NCI-H510A treated with DMSO at 0.1 percent for 48 hours (cell line): Measurements from ENCODE around the gene MICB.
"Not testable (repeated sequence)": the region's sequence is repeated elsewhere in the genome, so short reads cannot be mapped to it uniquely, and the experiment has no call there.

Source experiments
- DNase-seq: peaks from one replicate; lab custom pipeline; 2025; lab: John Stamatoyannopoulos, UW

The MICB gene

GRCh38 chr6:31497531-31498476 is at the start of gene MICB:
MICB (plus strand) TSS chr6:31498145; CDS start chr6:31498194, 49 bp downstream.
- DNase-seq = peak; percentile 34

- DNase-seq = no peak
These were observed 47.2 kb upstream of the MICB start for GRCh38 chr6:31450751-31451150.

- no peak for DNase-seq
These were observed 45.1 kb upstream of the MICB start for GRCh38 chr6:31452859-31453258.

- no peak for DNase-seq
These were observed 44.7 kb upstream of the MICB start for GRCh38 chr6:31453259-31453658.

- not testable (repeated sequence) for DNase-seq
These were observed 38.1 kb upstream of the MICB start for GRCh38 chr6:31459864-31460263.

- DNase-seq = no peak
These were observed 37.5 kb upstream of the MICB start for GRCh38 chr6:31460361-31461025.

- DNase-seq = no peak
These were observed 35.6 kb upstream of the MICB start for GRCh38 chr6:31462026-31462963.

GRCh38 chr6:31462964-31463870 is 34.7 kb upstream of the MICB start:
- DNase-seq = peak; percentile 51

- DNase-seq = no peak
These were observed 33.4 kb upstream of the MICB start for GRCh38 chr6:31464252-31465184.

GRCh38 chr6:31465185-31465536 is 32.8 kb upstream of the MICB start:
- DNase-seq = no peak

- no peak for DNase-seq
These were observed 32.2 kb upstream of the MICB start for GRCh38 chr6:31465718-31466117.

GRCh38 chr6:31466466-31466865 is 31.5 kb upstream of the MICB start:
- DNase-seq = no peak

GRCh38 chr6:31467151-31467550 is 30.8 kb upstream of the MICB start:
- DNase-seq = no peak

- DNase-seq = no peak
These were observed 29.6 kb upstream of the MICB start for GRCh38 chr6:31468311-31468710.

- no peak for DNase-seq
These were observed 27.1 kb upstream of the MICB start for GRCh38 chr6:31470801-31471200.

GRCh38 chr6:31471711-31472110 is 26.2 kb upstream of the MICB start:
- DNase-seq = no peak

GRCh38 chr6:31472259-31472658 is 25.7 kb upstream of the MICB start:
- no peak for DNase-seq

GRCh38 chr6:31473244-31473643 is 24.7 kb upstream of the MICB start:
- no peak for DNase-seq

- no peak for DNase-seq
These were observed 23.9 kb upstream of the MICB start for GRCh38 chr6:31473780-31474761.
